Measurements from ENCODE around the gene UBE2Q1.

GRCh38 chr1:154557939-154558719, at the start of gene UBE2Q1:
- no peak for TF ChIP-seq CTCF (IDR thresholded peaks at IDR 0.05 in 8 of 11, conservative IDR thresholded peaks at IDR 0.05 in 3 of 11)
- no peak for TF ChIP-seq POLR2AphosphoS5 (IDR thresholded peaks at IDR 0.05)
